Pulmonary artery endothelial cell (primary cell): ENCODE results near the gene HEXIM1. TPM values are rescaled to one million over a fixed set of nuclear protein-coding genes. Genes with fewer than 3 reads are reported as not detected.
"Not testable (repeated sequence)": the region's sequence is repeated elsewhere in the genome, so short reads cannot be mapped to it uniquely, and the experiment has no call there.

Source experiments
- DNase-seq: peaks from one replicate; pipeline ENCODE4 v3.0.0-alpha.2; 2011; ENCODE audit warnings: low read depth, low spot score
- total RNA-seq: library from RNA; depleted of rRNA; stranded (reverse); fragments of >200 nt; gene quantifications from 2 replicates; pipeline ENCODE4 v1.2.3, GENCODE V29; 2014

Gene HEXIM1
- total RNA-seq, 1 donor from 2014 or later = 9.8 TPM

GRCh38 chr17:45113424-45113754, 34.9 kb upstream of the HEXIM1 start:
- DNase-seq = no peak

GRCh38 chr17:45114117-45114932, 34.0 kb upstream of the HEXIM1 start:
- no peak for DNase-seq

GRCh38 chr17:45115015-45115625, 33.2 kb upstream of the HEXIM1 start:
- DNase-seq = no peak

GRCh38 chr17:45115871-45116270, 32.4 kb upstream of the HEXIM1 start:
- no peak for DNase-seq

GRCh38 chr17:45116434-45117016, 31.8 kb upstream of the HEXIM1 start:
- DNase-seq = no peak

GRCh38 chr17:45117334-45117733, 30.9 kb upstream of the HEXIM1 start:
- DNase-seq = no peak

GRCh38 chr17:45117848-45118646, 30.2 kb upstream of the HEXIM1 start:
- no peak for DNase-seq

GRCh38 chr17:45118691-45119090, 29.6 kb upstream of the HEXIM1 start:
- no peak for DNase-seq

GRCh38 chr17:45119964-45120363, 28.3 kb upstream of the HEXIM1 start:
- DNase-seq = no peak

- DNase-seq = no peak
Observed at GRCh38 chr17:45120558-45120957, 27.7 kb upstream of the HEXIM1 start.

GRCh38 chr17:45121055-45121454, 27.2 kb upstream of the HEXIM1 start:
- no peak for DNase-seq

- DNase-seq = no peak
Observed at GRCh38 chr17:45123076-45123770, 25.1 kb upstream of the HEXIM1 start.

GRCh38 chr17:45123930-45124796, 24.1 kb upstream of the HEXIM1 start:
- peak; percentile 68 for DNase-seq

GRCh38 chr17:45124797-45125122, 23.5 kb upstream of the HEXIM1 start:
- not testable (repeated sequence) for DNase-seq

GRCh38 chr17:45125509-45125908, 22.8 kb upstream of the HEXIM1 start:
- no peak for DNase-seq

GRCh38 chr17:45127207-45127547, 21.1 kb upstream of the HEXIM1 start:
- DNase-seq = no peak

GRCh38 chr17:45127548-45128300, 20.6 kb upstream of the HEXIM1 start:
- no peak for DNase-seq

GRCh38 chr17:45128331-45128730, 19.9 kb upstream of the HEXIM1 start:
- DNase-seq = no peak

- no peak for DNase-seq
Observed at GRCh38 chr17:45128989-45129388, 19.3 kb upstream of the HEXIM1 start.

- no peak for DNase-seq
Observed at GRCh38 chr17:45129426-45129939, 18.8 kb upstream of the HEXIM1 start.
